ENCODE results near the gene RXFP2. TPM values are rescaled to one million over a fixed set of nuclear protein-coding genes. Genes with fewer than 3 reads are reported as not detected.

The RXFP2 gene
- total and polyA plus RNA-seq, 2 of the 8 experiments (the other 6 are each of a cell fraction or from before 2014, with no cell fraction given), result not detected

DNA sequence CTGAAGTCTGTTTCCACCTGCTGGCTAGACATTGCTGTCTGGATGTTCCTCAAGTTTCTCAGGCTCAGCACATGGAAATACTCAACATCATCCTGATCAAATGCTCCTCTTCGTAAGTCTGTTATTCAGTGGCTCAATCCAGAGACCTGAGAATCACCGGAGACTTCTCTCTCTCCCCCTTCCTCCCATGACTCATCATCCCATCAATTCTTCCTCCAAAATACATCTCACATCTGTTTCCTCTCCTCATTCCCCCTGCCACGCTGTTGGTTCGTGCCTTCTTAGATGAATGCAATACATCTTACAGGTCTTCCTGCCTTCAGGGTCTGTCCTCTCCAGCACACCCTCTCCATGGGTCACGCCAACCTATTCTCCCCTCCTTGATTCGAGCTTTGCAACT is 7.4 kb upstream of the RXFP2 start:
- Histone ChIP-seq H4K5ac (ENCODE audit: insufficient read length, low read depth, low read length) (no peak overlapping the region), H3K4ac (replicated peaks; ENCODE audit: insufficient read length, low read depth, low read length) (no peak overlapping the region), H3K18ac (ENCODE audit: extremely low read depth, low read length) (no peak overlapping the region), H4K20me1 (replicated peaks in 1 of 2; ENCODE audit: control insufficient read depth in 1 of 2, insufficient read depth in 2 of 2, low read length in 2 of 2) (no peaks in the 10 kb centered on the region), H2AK5ac (ENCODE audit: low read depth, low read length) (no peak overlapping the region), H2BK120ac (replicated peaks; ENCODE audit: low read depth, low read length) (no peak overlapping the region), H3K27me3 (replicated peaks in 1 of 4; ENCODE audit: control insufficient read depth in 3 of 4, extremely low read depth in 1 of 4, insufficient read depth in 3 of 4, low read length in 3 of 4) (no peaks in the 10 kb centered on the region), H3K4me3 (ENCODE audit: extremely low read depth in 1 of 4, insufficient read depth in 2 of 4, low read depth in 3 of 4, low read length in 4 of 4) (no peak overlapping the region), H4K8ac (ENCODE audit: extremely low read depth, insufficient read depth, low read length) (no peak overlapping the region), H3K23me2 (ENCODE audit: low read depth, low read length) (no peaks in the 10 kb centered on the region), H3K36me3 (ENCODE audit: control insufficient read depth in 2 of 4, insufficient read depth in 4 of 4, low read length in 3 of 4) (no peaks in the 10 kb centered on the region), H3K27ac (ENCODE audit: low read depth, low read length) (no peak overlapping the region), H3K4me2 (ENCODE audit: insufficient read depth in 1 of 2, low read depth in 2 of 2, low read length in 2 of 2) (no peak overlapping the region), H3K4me1 (replicated peaks in 1 of 4; ENCODE audit: control insufficient read depth in 3 of 4, insufficient read depth in 4 of 4, low read length in 3 of 4) (no peaks in the 10 kb centered on the region), H2BK12ac (ENCODE audit: low read depth, low read length) (no peak overlapping the region; the same call in 1 of the 2 replicates), H3K56ac (replicated peaks; ENCODE audit: insufficient read length, low read depth, low read length) (no peak overlapping the region), H3K23ac (ENCODE audit: insufficient read length) (no peak overlapping the region), H4K91ac (replicated peaks; ENCODE audit: insufficient read length, low read length) (no peak overlapping the region), H2BK5ac (ENCODE audit: low read depth, low read length) (no peak overlapping the region), H3K9ac (replicated peaks in 1 of 4; ENCODE audit: extremely low read depth in 1 of 4, low read depth in 3 of 4, low read length in 3 of 4) (no peak overlapping the region), H2AFZ (ENCODE audit: low read length) (peak overlapping the region; percentile 28; the same call in 1 of the 2 replicates), H3K79me2 (ENCODE audit: control insufficient read depth in 1 of 2, insufficient read depth in 2 of 2, low read length in 2 of 2) (no peaks in the 10 kb centered on the region), H3K9me3 (ENCODE audit: insufficient read depth in 2 of 2, low read depth in 1 of 2, low read length in 1 of 2) (no peaks in the 10 kb centered on the region), H2BK15ac (ENCODE audit: low read length) (no peak overlapping the region), H3K79me1 (ENCODE audit: low read depth, low read length) (no peaks in the 10 kb centered on the region), H2BK20ac (ENCODE audit: low read length) (no peak overlapping the region), H3K14ac (ENCODE audit: insufficient read length) (no peak overlapping the region)
- TF ChIP-seq TBP (IDR thresholded peaks at IDR 0.05; ENCODE audit: low read depth, low read length), result no peak
- TF ChIP-seq, protein P1, sequence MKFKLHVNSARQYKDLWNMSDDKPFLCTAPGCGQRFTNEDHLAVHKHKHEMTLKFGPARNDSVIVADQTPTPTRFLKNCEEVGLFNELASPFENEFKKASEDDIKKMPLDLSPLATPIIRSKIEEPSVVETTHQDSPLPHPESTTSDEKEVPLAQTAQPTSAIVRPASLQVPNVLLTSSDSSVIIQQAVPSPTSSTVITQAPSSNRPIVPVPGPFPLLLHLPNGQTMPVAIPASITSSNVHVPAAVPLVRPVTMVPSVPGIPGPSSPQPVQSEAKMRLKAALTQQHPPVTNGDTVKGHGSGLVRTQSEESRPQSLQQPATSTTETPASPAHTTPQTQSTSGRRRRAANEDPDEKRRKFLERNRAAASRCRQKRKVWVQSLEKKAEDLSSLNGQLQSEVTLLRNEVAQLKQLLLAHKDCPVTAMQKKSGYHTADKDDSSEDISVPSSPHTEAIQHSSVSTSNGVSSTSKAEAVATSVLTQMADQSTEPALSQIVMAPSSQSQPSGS (IDR thresholded peaks at IDR 0.05; ENCODE audit: low read length), result no peak
- no peak for TF ChIP-seq SAP30 (IDR thresholded peaks at IDR 0.05; ENCODE audit: insufficient read depth, insufficient replicate concordance, low read length)
- no peak for TF ChIP-seq GTF2F1 (IDR thresholded peaks at IDR 0.05; ENCODE audit: borderline replicate concordance, low read depth, low read length)
- no peak for TF ChIP-seq CHD2 (IDR thresholded peaks at IDR 0.05; ENCODE audit: low read length)
- TF ChIP-seq CREB1 (IDR thresholded peaks at IDR 0.05), result no peak
- TF ChIP-seq JUND (IDR thresholded peaks at IDR 0.05; ENCODE audit: low read length), result no peak
- TF ChIP-seq, protein P2, sequence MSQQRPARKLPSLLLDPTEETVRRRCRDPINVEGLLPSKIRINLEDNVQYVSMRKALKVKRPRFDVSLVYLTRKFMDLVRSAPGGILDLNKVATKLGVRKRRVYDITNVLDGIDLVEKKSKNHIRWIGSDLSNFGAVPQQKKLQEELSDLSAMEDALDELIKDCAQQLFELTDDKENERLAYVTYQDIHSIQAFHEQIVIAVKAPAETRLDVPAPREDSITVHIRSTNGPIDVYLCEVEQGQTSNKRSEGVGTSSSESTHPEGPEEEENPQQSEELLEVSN (IDR thresholded peaks at IDR 0.05), result no peak
- TF ChIP-seq BCL11A (IDR thresholded peaks at IDR 0.05; ENCODE audit: low read depth in 2 of 2, low read length in 2 of 2), result no peak
- no peak for TF ChIP-seq JUN (IDR thresholded peaks at IDR 0.05; ENCODE audit: low read depth, low read length)
- FAIRE-seq (peak; percentile 13), DNase-seq (ENCODE audit: low read depth in 1 of 2, low spot score in 2 of 2) (no peak)
- 89% methylated on average over 6 of the region's 6 CpGs; no CpG with 5 or more reads in 1 of the 2 experiments for WGBS, 2 experiments (ENCODE audit: extremely low coverage in 1 of 2, insufficient coverage in 1 of 2, insufficient read length in 1 of 2, insufficient replicate concordance in 2 of 2, low coverage in 1 of 2, low lambda C conversion rate in 2 of 2, missing lambda C conversion rate in 1 of 2)
- POLR2A ChIA-PET (ENCODE audit: partially characterized antibody), result no interaction called here
- CTCF ChIA-PET (ENCODE audit: partially characterized antibody), result interaction anchor here (1.5 to 3.5 kb wide), 3 partner anchors 32 to 300 kb away, joined by 5 to 16 read pairs (median 6); no protein-coding TSS in a partner anchor
